Measurements from ENCODE around the gene MVB12B. TPM values are rescaled to one million over a fixed set of nuclear protein-coding genes. Genes with fewer than 3 reads are reported as not detected.
A peak's percentile ranks its signal among the peaks of the same experiment; 100 is the strongest.

MVB12B gene
- total RNA-seq, 4 donors from 2014 or later, result 6.1 to 18.0 (median 13.2) TPM

- Histone ChIP-seq H3K4me3 (no peak overlapping the region), H3K27ac (no peak overlapping the region), H3K36me3 (peaks cover 0 to 4% of the 10 kb centered on the region in 2 donors), H3K27me3 (no peaks in the 10 kb centered on the region), H3K4me1 (peaks cover 19 to 24% of the 10 kb centered on the region in 2 donors), H3K9me3 (no peaks in the 10 kb centered on the region)
- TF ChIP-seq POLR2A (IDR thresholded peaks at IDR 0.05) (no peak), CTCF (IDR thresholded peaks at IDR 0.05 in 4 of 5, conservative IDR thresholded peaks at IDR 0.05 in 1 of 5) (no peak)
- intact Hi-C loops (cut with DNase I; ENCODE audit: low total_unique reads), result no loop called here
- ATAC-seq, result no peak
- in situ Hi-C loops (cut with MboI; ENCODE audit: low sequenced_read_pairs in 4 of 4), result no loop called here
- DNase-seq, result no peak
Measured at GRCh38 chr9:126381195-126381594, 54.6 kb downstream of the MVB12B start.

- Histone ChIP-seq H3K27ac (no peak overlapping the region), H3K4me1 (peaks cover 4% of the 10 kb centered on the region in 2 donors), H3K36me3 (peaks cover 0 to 4% of the 10 kb centered on the region in 2 donors), H3K27me3 (no peaks in the 10 kb centered on the region), H3K4me3 (no peak overlapping the region), H3K9me3 (no peaks in the 10 kb centered on the region)
- in situ Hi-C loops (cut with MboI; ENCODE audit: low sequenced_read_pairs in 4 of 4), result no loop called here
- ATAC-seq (no peak), DNase-seq (no peak)
- TF ChIP-seq CTCF (IDR thresholded peaks at IDR 0.05 in 4 of 5, conservative IDR thresholded peaks at IDR 0.05 in 1 of 5), result no peak
- no peak for TF ChIP-seq POLR2A (IDR thresholded peaks at IDR 0.05)
- intact Hi-C loops (cut with DNase I; ENCODE audit: low total_unique reads), result no loop called here
Measured at GRCh38 chr9:126383406-126384046, 56.9 kb downstream of the MVB12B start.

GRCh38 chr9:126384926-126385325 lies 58.3 kb downstream of the MVB12B start:
- H3K27me3 ChIP-seq, result no peaks in the 10 kb centered on the region
- ATAC-seq, result no peak
- TF ChIP-seq CTCF (IDR thresholded peaks at IDR 0.05 in 4 of 5, conservative IDR thresholded peaks at IDR 0.05 in 1 of 5), result no peak
- TF ChIP-seq POLR2A (IDR thresholded peaks at IDR 0.05), result no peak
- peaks cover 7 to 8% of the 10 kb centered on the region in 2 donors for H3K4me1 ChIP-seq
- in situ Hi-C loops (cut with MboI; ENCODE audit: low sequenced_read_pairs in 4 of 4) (no loop called here), intact Hi-C loops (cut with DNase I; ENCODE audit: low total_unique reads) (no loop called here)
- H3K9me3 ChIP-seq, result no peaks in the 10 kb centered on the region
- peaks cover 0 to 4% of the 10 kb centered on the region in 2 donors for H3K36me3 ChIP-seq
- no peak overlapping the region for H3K4me3 ChIP-seq
- no peak overlapping the region for H3K27ac ChIP-seq
- no peak for DNase-seq

- Histone ChIP-seq H3K27me3 (no peaks in the 10 kb centered on the region), H3K27ac (no peak overlapping the region), H3K9me3 (no peaks in the 10 kb centered on the region), H3K4me3 (no peak overlapping the region), H3K4me1 (peaks cover 13 to 16% of the 10 kb centered on the region in 2 donors), H3K36me3 (peaks cover 0 to 4% of the 10 kb centered on the region in 2 donors)
- ATAC-seq, result no peak
- in situ Hi-C loops (cut with MboI; ENCODE audit: low sequenced_read_pairs in 4 of 4), result no loop called here
- TF ChIP-seq POLR2A (IDR thresholded peaks at IDR 0.05) (no peak), CTCF (IDR thresholded peaks at IDR 0.05 in 4 of 5, conservative IDR thresholded peaks at IDR 0.05 in 1 of 5) (peak in 3 of 5 experiments; percentile 17 to 22 (median 19))
- intact Hi-C loops (cut with DNase I; ENCODE audit: low total_unique reads), result no loop called here
- DNase-seq, result no peak
Measured at GRCh38 chr9:126386088-126386487, 59.5 kb downstream of the MVB12B start.

- no peak overlapping the region for H3K4me3 ChIP-seq
- no peaks in the 10 kb centered on the region for H3K27me3 ChIP-seq
- DNase-seq (no peak), ATAC-seq (no peak)
- no peak for TF ChIP-seq CTCF (IDR thresholded peaks at IDR 0.05 in 4 of 5, conservative IDR thresholded peaks at IDR 0.05 in 1 of 5)
- TF ChIP-seq POLR2A (IDR thresholded peaks at IDR 0.05), result no peak
- no peaks in the 10 kb centered on the region for H3K9me3 ChIP-seq
- intact Hi-C loops (cut with DNase I; ENCODE audit: low total_unique reads), result no loop called here
- in situ Hi-C loops (cut with MboI; ENCODE audit: low sequenced_read_pairs in 4 of 4), result no loop called here
- peaks cover 19 to 23% of the 10 kb centered on the region in 2 donors for H3K4me1 ChIP-seq
- no peaks in the 10 kb centered on the region for H3K36me3 ChIP-seq
- H3K27ac ChIP-seq, result no peak overlapping the region
Measured at GRCh38 chr9:126386776-126387175, 60.1 kb downstream of the MVB12B start.
